Measurements from ENCODE around the gene ST3GAL3. TPM values are rescaled to one million over a fixed set of nuclear protein-coding genes. Genes with fewer than 3 reads are reported as not detected.

The ST3GAL3 gene
- total RNA-seq, 1 experiment from 2014 or later = 26.0 TPM

DNA sequence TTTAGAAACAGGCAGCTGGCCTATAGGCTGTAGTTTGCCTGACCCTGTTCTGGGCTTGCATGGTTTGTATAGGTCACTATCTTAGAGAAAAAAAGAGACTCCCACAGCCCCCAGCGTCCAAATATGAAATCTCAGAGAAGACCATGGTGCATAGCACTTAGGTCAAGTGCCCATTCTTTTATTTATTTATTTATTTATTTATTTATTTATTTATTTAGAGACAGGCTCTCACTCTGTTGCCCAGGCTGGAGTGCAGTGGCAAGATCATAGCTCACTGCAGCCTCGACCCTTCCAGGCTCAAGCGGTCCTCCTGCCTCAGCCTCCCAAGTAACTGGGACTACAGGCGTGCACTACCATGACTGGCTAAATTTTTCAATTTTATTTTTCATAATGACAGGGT lies 175.4 kb downstream of the ST3GAL3 start:
- ChIA-PET POLR2A (no interaction called here), CTCF (interaction anchor here (0.6 kb wide), 1 partner anchor 52 kb away, joined by 3 read pairs; no protein-coding TSS in a partner anchor)
- Histone ChIP-seq H3K36me3 (ENCODE audit: control insufficient read depth, insufficient read depth, low read length) (no peaks in the 10 kb centered on the region), H3K4me3 (ENCODE audit: low read depth in 2 of 2, low read length in 2 of 2) (no peak overlapping the region), H3K4me1 (ENCODE audit: control insufficient read depth, insufficient read depth, low read length) (no peaks in the 10 kb centered on the region), H3K27me3 (ENCODE audit: control insufficient read depth, insufficient read depth, low read length) (no peaks in the 10 kb centered on the region), H3K9me3 (ENCODE audit: control insufficient read depth, insufficient read depth, low read depth, low read length) (no peaks in the 10 kb centered on the region), H3K27ac (ENCODE audit: low read length) (no peak overlapping the region)
- DNase-seq (ENCODE audit: low read depth, low spot score) = no peak
- BruUV-seq (replicated peaks) = no TSS peak
- intact Hi-C loops (cut with micrococcal nuclease; ENCODE audit: unreplicated experiment) (no loop called here), in situ Hi-C loops (cut with HindIII; ENCODE audit: low pct_unique_long_range_greater_than_20kb, low sequenced_read_pairs) (no loop called here)
- ATAC-seq = no peak
- no peak for TF ChIP-seq SIN3A (IDR thresholded peaks at IDR 0.05; ENCODE audit: borderline replicate concordance, insufficient read depth, low read depth, low read length)
- TF ChIP-seq, protein P1, sequence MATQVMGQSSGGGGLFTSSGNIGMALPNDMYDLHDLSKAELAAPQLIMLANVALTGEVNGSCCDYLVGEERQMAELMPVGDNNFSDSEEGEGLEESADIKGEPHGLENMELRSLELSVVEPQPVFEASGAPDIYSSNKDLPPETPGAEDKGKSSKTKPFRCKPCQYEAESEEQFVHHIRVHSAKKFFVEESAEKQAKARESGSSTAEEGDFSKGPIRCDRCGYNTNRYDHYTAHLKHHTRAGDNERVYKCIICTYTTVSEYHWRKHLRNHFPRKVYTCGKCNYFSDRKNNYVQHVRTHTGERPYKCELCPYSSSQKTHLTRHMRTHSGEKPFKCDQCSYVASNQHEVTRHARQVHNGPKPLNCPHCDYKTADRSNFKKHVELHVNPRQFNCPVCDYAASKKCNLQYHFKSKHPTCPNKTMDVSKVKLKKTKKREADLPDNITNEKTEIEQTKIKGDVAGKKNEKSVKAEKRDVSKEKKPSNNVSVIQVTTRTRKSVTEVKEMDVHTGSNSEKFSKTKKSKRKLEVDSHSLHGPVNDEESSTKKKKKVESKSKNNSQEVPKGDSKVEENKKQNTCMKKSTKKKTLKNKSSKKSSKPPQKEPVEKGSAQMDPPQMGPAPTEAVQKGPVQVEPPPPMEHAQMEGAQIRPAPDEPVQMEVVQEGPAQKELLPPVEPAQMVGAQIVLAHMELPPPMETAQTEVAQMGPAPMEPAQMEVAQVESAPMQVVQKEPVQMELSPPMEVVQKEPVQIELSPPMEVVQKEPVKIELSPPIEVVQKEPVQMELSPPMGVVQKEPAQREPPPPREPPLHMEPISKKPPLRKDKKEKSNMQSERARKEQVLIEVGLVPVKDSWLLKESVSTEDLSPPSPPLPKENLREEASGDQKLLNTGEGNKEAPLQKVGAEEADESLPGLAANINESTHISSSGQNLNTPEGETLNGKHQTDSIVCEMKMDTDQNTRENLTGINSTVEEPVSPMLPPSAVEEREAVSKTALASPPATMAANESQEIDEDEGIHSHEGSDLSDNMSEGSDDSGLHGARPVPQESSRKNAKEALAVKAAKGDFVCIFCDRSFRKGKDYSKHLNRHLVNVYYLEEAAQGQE (IDR thresholded peaks at IDR 0.05; ENCODE audit: insufficient read depth in 1 of 2, low read depth in 2 of 2, low read length in 1 of 2) = no peak
- TF ChIP-seq, protein P2, sequence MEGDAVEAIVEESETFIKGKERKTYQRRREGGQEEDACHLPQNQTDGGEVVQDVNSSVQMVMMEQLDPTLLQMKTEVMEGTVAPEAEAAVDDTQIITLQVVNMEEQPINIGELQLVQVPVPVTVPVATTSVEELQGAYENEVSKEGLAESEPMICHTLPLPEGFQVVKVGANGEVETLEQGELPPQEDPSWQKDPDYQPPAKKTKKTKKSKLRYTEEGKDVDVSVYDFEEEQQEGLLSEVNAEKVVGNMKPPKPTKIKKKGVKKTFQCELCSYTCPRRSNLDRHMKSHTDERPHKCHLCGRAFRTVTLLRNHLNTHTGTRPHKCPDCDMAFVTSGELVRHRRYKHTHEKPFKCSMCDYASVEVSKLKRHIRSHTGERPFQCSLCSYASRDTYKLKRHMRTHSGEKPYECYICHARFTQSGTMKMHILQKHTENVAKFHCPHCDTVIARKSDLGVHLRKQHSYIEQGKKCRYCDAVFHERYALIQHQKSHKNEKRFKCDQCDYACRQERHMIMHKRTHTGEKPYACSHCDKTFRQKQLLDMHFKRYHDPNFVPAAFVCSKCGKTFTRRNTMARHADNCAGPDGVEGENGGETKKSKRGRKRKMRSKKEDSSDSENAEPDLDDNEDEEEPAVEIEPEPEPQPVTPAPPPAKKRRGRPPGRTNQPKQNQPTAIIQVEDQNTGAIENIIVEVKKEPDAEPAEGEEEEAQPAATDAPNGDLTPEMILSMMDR (IDR thresholded peaks at IDR 0.05) = no peak
- TF ChIP-seq POLR2AphosphoS5 (IDR thresholded peaks at IDR 0.05; ENCODE audit: low read depth, low read length) = no peak
- TF ChIP-seq TCF7L2 (IDR thresholded peaks at IDR 0.05; ENCODE audit: low read depth, low read length) = no peak

DNA sequence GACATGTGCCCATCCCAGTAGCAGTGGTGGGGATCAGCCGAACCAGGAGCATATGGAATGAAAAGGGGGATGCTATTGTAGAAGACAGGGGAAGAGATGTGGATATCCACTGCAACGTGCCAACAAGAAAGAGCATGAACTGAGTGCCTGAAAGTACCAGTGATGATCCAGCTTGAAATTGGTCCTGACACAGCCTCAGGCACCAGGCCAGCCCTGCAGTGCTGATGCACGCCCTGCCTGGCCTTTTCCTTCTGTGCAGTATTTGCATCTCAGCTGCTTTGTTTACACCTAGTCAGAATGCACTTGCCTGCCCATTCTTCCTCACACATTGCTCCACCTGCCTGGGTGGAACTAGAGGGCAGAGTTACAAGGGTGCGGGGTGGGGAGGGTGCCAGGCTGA lies 176.0 kb downstream of the ST3GAL3 start:
- BruUV-seq (replicated peaks) = no TSS peak
- in situ Hi-C loops (cut with HindIII; ENCODE audit: low pct_unique_long_range_greater_than_20kb, low sequenced_read_pairs) (no loop called here), intact Hi-C loops (cut with micrococcal nuclease; ENCODE audit: unreplicated experiment) (no loop called here)
- Histone ChIP-seq H3K4me1 (ENCODE audit: control insufficient read depth, insufficient read depth, low read length) (no peaks in the 10 kb centered on the region), H3K4me3 (ENCODE audit: low read depth in 2 of 2, low read length in 2 of 2) (no peak overlapping the region), H3K36me3 (ENCODE audit: control insufficient read depth, insufficient read depth, low read length) (no peaks in the 10 kb centered on the region), H3K9me3 (ENCODE audit: control insufficient read depth, insufficient read depth, low read depth, low read length) (no peaks in the 10 kb centered on the region), H3K27me3 (ENCODE audit: control insufficient read depth, insufficient read depth, low read length) (no peaks in the 10 kb centered on the region), H3K27ac (ENCODE audit: low read length) (no peak overlapping the region)
- ATAC-seq (no peak), DNase-seq (ENCODE audit: low read depth, low spot score) (no peak)
- TF ChIP-seq, protein P1 (IDR thresholded peaks at IDR 0.05; ENCODE audit: insufficient read depth in 1 of 2, low read depth in 2 of 2, low read length in 1 of 2) = no peak
- TF ChIP-seq TCF7L2 (IDR thresholded peaks at IDR 0.05; ENCODE audit: low read depth, low read length) = no peak
- TF ChIP-seq, protein P2 (IDR thresholded peaks at IDR 0.05) = no peak
- no peak for TF ChIP-seq SIN3A (IDR thresholded peaks at IDR 0.05; ENCODE audit: borderline replicate concordance, insufficient read depth, low read depth, low read length)
- TF ChIP-seq POLR2AphosphoS5 (IDR thresholded peaks at IDR 0.05; ENCODE audit: low read depth, low read length) = no peak
- ChIA-PET CTCF (no interaction called here), POLR2A (no interaction called here)
